Stimulated activated CD8-positive, alpha-beta memory T cell treated with anti-CD3 and anti-CD28 coated beads, Interleukin-2, amount 100 ng/mL, for 1 hour (primary cell): ENCODE measurements around the gene HOXC9.

Experiments used
- DNase-seq, 2 donors: peaks; one replicate each; pipeline ENCODE4 v3.0.0-alpha.2; 2020; ENCODE audit warnings: low read depth in 2 of 2

The HOXC9 gene

DNA sequence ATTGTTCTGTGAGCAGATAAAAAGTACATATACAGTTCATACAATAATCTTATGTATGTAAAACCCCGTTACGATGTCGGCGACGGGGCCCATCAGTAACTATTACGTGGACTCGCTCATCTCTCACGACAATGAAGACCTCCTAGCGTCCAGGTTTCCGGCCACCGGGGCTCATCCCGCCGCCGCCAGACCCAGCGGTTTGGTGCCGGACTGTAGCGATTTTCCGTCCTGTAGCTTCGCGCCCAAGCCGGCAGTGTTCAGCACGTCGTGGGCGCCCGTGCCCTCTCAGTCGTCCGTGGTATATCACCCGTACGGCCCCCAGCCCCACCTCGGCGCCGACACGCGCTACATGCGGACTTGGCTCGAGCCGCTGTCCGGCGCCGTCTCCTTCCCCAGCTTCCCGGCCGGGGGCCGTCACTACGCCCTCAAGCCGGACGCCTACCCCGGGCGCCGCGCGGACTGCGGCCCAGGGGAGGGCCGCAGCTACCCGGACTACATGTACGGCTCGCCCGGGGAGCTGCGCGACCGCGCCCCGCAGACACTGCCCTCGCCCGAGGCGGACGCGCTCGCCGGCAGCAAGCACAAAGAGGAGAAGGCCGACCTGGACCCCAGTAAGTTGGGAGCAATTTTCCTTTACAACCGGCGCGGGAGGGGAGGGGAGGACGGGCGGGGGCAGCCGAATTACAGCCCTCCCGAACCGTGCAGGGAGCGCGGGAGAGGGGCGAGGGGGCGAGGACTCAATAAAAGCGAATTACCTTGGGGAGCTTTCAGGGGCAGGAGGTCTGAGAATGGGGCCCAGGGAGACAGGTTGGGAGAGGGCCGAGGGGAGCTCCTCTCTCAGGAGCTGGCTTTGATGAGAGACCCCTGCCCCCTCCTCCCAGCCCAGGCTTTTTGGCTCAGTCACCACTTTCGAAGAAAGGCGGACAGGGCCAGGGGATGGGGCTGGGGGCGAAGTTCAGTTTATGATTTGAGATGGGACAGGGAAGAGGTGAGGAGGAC lies at the start of gene HOXC9:
Gene HOXC9, plus strand, starts transcription at position 46 of the 999 bp plus-strand sequence. Its CDS starts 28 bp downstream, at position 74.
- DNase-seq, result no peak

DNA sequence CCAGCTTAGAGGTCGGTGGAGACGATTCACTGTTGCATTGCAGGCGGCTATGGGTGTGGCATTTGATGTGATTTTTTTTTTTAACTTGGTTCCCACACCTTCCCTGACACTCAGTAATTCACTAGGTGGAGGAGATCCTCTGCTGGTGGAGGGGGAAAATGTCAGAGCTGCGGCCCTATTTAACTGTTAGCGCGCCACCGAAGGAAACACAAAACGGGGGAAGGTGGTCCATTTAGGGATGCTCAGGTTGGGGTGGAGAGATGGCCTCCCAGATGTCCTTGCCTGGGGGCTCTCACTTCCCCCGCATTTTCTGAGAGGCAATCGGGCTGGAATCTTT lies 49.6 kb upstream of the HOXC9 start:
- no peak for DNase-seq

DNA sequence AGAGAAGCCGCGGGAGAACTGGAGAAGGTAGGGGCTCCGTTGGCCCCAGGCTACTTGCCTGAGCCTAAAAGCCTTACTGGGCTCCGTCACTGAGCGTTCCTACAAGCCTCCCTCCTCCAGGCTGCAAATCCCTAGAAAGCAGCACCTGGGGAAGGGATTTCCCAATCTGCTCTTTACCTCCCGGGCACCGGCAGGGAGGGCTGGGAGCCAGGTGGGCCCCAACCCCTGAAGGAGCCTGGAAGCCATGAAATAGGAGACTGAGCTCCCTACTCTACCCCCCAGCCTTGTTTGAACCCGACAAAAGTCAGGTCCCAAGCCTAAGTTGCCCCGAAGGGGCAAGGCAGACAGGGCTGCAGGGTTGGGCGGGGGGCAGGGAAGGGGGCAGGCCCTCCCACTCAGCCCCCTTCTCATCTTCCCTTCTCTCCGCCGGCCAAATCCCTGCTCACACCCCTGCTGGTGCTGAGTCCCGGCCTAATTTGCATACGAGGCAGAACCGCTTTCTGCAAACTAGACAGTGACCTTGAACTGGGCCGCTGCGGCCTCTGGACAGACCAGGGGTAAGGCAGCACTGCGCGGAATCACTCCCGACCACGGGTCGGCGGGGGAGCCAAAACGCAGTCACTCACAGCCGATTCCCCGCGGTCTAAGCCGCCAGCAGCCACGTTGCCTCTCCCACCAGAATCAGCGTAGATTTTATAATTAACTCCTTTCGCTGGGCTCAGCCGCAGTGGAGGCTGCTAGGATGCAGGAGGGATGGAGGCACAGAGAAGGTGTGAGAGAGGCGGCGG lies 49.0 kb upstream of the HOXC9 start:
- no peak for DNase-seq

DNA sequence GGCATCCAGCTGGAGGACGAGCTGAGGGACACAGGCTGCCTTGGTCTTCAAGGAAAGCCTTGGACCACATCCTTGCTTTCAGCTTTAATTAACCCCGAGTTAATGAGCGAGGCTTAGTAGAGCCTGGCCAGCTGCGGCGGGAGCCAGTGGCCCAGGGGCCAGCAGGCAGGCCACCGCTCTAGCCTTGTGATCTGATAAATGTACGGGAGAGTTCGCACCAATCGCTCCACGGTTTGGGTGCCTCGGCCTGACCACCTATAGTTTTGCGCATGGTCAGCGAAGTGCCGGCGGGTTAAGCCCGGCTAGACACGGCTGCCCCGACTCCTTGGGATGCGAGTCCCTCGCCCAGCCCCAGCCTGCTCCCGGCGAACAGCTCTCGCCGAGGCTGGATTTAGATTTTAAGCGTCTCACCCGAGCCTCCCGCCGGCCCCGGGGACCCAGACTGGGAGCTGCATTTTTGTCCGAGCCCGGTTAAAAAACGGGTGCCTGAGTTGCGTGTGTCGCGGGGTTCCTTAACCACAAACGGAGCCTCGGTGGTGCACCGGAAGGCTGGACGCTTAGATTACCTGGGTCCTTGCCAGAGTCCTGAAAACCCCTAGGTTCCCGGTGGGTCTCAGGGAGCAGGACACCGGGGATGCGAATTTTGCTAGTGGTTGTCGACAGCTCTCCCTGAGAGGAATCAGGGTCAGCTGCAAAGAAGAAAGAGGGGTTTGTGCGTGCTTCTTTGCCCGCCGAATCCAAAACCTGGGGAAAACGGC lies 48.2 kb upstream of the HOXC9 start:
- no peak for DNase-seq

DNA sequence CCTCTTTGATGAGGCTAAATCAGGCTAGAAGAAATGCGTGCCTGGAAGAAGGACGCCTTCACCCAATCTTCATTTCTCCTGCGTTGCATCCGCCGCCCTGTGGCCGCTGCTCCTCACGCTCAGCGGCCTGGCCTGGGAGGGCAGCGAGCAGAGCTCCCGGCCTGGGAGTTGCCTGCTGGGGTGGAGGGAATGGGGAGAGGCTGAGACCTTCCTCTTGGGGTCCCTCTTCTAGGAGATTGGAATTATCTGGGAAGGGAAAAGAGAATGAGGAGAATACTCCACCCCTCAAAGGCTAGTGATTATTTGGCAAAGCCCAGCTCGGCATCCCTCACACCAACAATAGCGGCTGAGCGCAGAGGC lies 47.6 kb upstream of the HOXC9 start:
- DNase-seq, result no peak

DNA sequence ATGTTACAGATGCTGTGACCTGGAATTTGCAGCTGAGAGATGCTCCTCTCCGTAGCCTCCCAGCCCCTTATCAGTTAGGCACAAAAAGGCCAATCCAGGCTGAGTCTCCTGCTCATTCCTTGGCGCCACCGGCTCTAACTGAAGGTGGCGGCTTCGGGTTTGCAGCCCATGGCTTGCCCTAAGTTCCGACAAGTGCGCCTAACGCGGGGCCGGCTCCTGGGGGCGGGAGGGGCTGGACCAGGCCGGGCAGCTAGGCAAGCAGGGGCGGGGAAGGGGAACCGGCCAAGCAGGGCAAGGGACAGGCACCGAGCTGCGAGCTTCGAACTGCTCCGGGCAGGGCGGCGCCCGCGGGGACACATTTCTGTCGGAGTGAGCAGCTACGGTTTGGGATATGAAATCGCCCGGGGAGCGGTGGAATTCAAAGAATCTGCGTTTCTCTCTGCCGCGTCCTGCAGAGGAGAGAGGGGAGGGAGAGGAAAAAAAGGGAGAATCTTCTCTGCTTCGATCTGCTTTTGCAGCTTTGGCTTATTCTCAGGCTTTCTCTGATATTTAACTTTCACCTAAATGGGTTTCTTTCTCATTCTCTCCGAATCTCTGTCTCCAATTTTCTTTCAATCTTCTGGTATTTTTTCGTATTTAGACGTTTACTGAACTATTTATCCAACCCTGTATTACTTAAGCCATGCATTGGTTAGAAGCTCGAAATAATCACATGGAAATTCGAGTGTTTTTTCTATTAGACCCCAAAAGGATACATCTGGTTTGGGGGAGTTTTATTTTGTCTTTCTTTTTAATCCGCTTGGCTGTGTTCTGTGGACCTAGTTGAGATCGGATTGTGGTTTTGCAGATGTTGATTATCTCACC lies 46.9 kb upstream of the HOXC9 start:
- no peak for DNase-seq

DNA sequence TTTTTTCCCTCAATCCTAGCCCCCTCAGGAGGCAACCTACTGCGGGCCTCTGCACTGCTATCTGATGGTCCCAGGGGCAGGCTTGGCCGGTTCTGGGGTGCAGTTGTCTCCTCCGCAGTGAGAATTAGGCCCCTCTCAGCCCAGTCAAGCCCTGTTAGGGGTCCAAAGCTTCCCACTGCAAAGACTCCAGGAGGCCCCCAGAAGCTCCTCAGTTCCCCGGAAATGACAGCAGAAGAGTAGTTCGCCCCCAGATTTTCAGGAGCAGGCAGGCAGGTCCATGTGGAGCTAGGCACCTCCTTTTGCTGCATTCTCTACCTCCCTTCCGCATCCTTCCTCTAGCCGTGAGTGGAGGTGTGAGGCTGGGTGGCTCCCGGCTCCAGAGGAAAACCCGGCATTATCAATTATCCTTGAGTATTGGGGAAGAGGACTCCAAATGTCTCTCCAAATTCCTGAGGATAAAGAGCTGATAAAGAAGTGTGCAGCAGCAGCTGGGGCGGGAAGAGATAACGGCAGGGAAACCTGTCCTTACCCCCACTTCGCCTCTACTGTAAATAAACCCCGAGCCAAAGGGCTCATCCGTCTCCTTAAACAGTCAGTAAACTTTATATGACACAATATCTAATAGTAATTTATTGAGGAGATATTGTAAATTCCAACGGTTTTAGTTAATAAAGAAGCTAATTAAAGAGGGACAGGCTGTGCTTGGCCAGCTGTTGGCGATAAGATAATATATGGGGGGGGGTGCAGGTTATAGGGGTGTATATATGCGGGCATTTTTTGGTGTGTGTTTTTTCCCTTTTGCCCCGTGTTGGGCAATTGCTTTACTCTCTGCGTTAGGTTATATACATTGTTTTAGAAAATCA lies 45.9 kb upstream of the HOXC9 start:
- no peak for DNase-seq

DNA sequence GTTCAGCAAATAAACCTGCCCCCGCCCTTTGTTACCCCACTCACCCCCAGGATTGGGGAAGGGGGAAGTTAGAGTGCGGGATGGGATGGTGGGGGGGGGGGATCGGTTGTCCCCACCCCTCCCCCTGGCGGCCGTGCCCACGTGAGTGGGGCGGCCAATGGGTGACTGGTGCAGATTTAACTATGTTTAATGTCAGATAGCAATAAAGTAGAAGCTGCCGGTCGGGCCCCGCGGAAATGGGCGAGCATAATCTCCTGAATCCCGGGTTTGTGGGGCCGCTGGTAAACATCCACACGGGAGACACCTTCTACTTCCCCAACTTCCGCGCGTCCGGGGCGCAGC lies 45.3 kb upstream of the HOXC9 start, which contains the start of gene HOXC12:
Gene HOXC12, plus strand, starts transcription at position 210 of the 342 bp plus-strand sequence. Its CDS starts 27 bp downstream, at position 237.
- no peak for DNase-seq

DNA sequence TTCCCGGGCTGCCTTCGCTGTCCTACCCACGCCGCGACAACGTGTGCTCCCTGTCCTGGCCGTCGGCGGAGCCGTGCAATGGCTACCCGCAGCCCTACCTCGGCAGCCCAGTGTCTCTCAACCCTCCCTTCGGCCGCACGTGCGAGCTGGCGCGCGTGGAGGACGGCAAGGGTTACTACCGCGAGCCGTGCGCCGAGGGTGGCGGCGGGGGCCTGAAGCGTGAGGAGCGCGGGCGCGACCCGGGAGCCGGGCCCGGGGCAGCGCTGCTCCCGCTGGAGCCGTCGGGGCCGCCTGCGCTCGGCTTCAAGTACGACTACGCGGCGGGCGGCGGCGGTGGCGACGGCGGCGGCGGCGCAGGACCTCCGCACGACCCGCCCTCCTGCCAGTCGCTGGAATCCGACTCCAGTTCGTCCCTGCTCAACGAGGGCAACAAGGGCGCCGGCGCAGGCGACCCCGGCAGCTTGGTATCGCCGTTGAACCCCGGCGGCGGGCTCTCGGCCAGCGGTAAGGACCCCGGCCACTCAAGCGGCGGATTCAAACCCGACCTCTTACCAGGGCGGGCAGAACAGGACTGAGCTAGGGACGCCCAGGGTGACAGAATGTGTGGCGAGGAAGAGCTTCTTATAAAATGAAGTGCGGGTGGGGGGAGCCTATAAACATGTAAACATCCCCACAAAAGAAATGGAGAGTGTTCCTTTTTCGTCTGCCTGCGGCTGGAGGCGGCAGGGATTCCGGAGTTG lies 44.8 kb upstream of the HOXC9 start:
- DNase-seq, result no peak

DNA sequence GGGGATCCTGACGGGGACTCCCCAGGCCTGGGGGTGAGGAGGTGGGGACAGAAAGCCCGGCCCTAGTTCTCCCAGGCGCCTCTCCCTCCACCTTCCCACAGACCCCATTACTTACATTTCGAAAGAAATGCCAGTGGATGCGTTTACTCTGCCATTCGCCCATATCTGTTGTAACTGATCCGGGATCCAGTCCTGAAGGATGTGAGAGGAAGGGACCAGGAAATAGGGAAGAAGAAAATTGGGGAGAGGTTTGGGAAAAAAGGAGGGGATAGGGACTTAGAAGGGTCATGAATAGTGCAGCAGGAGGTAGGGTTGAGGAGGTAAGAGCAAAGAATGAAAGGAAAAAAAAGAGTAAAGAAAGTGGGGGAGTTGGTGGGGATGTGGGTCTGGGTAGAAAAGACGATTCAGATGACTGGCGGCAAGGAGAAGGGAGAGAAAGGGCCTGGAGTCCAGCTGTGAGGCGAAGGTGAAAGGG lies 44.1 kb upstream of the HOXC9 start:
- DNase-seq, result no peak

DNA sequence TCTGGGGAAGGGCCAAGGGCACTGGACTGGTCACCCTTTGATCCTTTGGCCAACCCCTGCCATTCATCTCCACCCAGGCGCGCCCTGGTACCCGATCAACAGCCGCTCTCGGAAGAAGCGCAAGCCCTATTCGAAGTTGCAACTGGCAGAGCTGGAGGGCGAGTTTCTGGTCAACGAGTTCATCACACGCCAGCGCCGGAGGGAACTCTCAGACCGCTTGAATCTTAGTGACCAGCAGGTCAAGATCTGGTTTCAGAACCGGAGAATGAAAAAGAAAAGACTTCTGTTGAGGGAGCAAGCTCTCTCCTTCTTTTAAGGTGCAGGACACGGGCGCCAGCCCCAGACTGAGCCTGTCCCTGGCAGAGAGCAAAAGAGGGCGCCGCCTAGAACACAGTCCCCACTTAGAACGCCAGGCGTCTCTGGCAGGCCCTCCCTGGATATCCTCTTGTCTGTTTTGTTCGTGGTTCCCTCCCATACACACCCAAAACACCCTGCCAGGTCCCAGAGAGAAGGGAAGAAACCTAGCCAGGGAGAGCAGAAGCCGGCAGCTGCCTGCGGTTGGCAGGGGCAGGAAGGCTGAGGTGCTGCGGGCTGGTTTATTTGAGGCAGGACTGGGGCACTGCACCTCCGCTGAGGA lies 43.6 kb upstream of the HOXC9 start:
- DNase-seq, result no peak

DNA sequence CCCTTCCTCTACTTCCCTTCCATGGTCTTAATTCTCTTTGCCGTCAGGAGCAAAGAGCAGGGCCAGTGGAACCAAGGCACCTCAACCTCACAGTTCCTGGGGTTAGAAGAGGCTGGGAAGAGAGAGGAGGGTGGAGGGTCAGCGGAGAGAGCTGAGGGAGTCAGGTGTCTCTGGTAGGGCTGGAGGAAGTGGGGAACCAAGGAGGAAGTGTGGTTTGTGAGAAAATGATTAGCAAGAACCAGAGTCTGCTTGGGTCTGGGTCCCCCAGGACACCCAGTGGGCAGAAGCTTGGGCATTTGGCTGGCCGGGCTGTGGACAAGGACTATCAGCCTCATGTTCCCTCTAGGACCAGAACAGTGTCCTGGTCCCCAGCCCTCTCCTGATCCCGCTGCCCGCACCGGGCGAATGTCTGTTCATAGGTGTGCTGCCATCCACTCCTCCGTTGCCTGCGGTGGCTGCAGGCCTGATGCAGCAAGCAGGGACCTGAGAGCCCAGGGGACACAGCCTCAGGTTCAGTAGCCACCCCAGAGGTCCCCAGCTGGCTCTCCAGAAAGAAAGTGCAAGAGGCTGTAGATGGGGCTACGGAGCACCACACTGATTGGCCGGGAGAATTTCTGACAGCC lies 42.9 kb upstream of the HOXC9 start:
- no peak for DNase-seq

DNA sequence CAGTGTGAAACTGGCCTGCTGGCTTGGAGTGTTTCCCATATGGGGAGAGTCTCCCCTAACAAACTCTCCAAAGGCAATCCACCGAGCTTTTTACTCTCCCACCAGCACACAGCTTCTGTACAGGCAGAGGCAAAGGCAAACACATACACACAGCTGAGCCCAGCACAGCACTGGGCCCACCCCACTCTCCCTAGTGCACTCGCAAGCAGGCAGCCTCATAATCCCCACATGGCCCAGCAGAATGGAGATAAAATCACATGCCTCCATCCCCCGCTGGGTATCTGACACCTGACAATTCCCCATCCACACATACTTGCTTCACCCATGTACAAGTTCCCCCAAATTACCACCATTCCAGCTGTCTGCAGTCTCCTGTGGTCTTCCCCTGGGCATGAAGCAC lies 41.8 kb upstream of the HOXC9 start:
- DNase-seq, result no peak

DNA sequence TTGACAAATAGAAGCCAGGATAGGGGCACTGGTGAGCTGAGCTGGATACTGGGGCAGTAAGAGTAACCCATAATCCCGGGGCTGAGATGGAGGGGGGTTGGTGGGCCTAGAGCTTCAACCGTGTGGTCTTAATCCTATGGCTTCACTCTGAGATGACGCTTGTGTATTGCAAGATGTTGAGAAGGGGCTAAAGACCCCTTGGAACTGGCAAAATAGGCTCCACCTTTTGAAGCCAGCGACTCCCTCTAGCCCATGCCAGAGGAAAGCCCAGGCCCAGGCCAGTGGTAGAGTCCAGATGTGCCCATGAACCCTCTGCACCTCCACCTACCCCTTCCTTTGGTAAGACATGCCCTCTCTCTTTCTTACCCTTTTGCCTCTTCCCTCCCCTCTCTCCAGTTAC lies 40.6 kb upstream of the HOXC9 start:
- no peak for DNase-seq

DNA sequence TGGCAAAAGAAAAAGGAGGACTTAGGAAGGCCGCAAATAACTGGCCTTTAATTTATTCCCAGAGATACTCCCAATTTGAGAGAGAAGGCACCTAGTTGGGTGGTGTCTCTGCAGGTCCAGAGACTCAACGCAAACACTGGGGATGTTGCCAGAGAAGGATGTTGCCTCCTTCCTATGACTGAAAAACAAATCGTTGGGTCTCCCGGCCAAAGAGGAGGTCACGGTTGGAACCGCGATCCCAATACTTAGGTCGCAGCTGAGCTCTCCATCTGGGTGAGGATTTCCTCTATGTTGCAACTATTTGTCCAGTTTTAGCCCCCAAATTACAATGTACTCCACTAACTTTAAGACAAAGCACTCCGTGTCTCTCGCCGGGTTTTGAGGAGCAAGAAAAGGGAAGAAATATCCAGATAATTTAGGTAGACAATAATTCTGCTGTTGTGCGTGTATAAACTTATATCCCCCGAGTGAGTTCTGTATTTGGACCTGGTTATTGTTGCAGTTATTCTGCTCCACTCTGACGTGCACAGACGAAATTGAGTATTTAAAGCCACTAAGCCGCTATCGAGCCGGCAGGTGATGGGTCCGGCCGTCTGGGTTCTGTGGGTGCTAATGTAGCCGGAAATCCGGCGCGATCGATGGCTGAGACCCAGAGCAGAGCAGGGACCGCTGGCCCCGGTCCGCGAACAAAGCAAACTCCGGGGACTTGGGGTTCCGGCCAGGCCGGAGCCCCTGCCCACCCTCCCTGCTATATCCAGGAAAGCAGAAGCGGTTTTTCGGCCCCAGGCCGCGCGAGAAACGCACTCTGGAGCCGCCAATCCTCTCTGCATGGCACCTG lies 39.6 kb upstream of the HOXC9 start:
- DNase-seq, result no peak

DNA sequence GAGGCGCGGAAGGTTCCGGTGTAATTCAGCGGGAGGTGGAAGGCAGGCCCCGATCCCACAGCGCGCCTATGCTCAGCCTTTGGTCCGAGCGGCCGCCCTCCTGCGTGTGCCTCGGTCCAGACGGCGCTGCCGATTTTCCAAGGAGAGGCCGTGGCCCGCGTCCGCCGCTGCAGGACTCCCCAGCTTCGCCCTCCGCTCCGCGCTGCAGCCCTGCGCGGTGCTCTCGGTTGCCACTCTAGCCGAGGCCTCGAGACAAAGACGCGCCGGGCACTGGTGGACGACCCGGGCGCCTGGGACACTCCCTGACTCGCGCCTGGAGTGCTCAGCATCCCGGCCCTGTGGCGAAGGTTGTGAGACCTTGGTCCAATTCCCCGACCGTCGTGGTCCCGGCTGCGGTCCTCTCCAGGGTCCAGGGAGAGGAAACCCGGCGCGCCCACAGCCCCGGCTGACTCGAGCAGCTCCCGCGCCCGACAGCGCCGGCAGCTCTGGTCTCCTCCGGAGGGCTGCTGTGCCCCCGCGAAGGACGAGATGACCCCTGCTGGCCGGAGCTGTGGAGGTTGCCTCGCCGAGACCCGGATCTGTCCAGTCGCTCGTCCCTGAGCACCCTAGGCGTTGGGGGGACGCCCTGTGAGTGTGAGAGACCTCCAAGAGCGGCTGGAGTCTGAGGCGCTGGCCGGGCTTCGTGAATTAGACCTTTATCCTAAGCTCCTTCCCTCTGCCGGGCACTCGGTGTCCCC lies 38.8 kb upstream of the HOXC9 start:
- no peak for DNase-seq

DNA sequence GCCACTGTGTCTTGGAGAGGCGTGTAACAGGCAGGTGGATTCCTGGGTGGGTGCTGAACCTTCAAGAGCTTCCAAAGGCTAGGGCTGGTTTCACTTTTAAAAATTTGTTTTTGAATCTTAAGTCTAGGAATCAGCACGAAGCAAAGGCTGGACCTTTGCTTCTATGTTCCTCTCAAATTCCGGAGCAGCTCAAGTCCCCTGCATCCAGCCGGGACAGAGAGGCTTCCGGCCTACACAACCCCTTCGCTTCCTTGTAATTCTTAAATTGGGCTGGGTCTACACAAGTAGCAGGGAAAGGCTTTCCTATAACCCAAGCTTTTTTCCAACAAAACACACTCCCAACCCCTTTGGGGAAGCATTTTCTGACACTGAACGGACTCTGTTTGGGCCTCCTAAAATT lies 37.0 kb upstream of the HOXC9 start:
- DNase-seq, result no peak
